Testis (tissue), 3 donors: ENCODE results near the gene PLEKHG4B. TPM values are rescaled to one million over a fixed set of nuclear protein-coding genes. Genes with fewer than 3 reads are reported as not detected.
"Not testable (repeated sequence)": the region's sequence is repeated elsewhere in the genome, so short reads cannot be mapped to it uniquely, and the experiment has no call there.

Source experiments
- DNase-seq: peaks from one replicate; pipeline ENCODE4 v3.0.0-alpha.2; 2019
- H3K27ac ChIP-seq, 2 donors: fragments of 200-600 bp; sonication (generic); one replicate each; pipeline ENCODE4 v1.5.1; 2019
- H3K27me3 ChIP-seq: fragments of 200-600 bp; sonication (generic); one replicate; pipeline ENCODE4 v1.5.1; 2019
- H3K36me3 ChIP-seq: fragments of 200-600 bp; sonication (generic); one replicate; pipeline ENCODE4 v1.5.1; 2017; ENCODE audit warnings: low read depth; ENCODE audit errors: missing control alignments
- H3K4me1 ChIP-seq: fragments of 200-600 bp; sonication (generic); one replicate; pipeline ENCODE4 v1.5.1; 2019
- H3K4me3 ChIP-seq, 2 donors: fragments of 200-600 bp; sonication (generic); one replicate each; pipeline ENCODE4 v1.5.1; 2017 to 2019
- H3K9me3 ChIP-seq: fragments of 200-600 bp; sonication (generic); one replicate; pipeline ENCODE4 v1.5.1; 2017
- CTCF ChIP-seq, 3 experiments: fragments of 450-650 bp in 2 of 3; fragments of 200-600 bp in 1 of 3; sonication (generic) in 1 of 3; IDR thresholded peaks; one replicate each; pipeline ENCODE4 v1.5.1; 2016 to 2019; ENCODE audit warnings: antibody characterized with exemption in 3 of 3, mild to moderate bottlenecking in 2 of 3, moderate library complexity in 1 of 3
- POLR2A ChIP-seq: fragments of 450-650 bp; IDR thresholded peaks from one replicate; pipeline ENCODE4 v1.6.1; 2017; ENCODE audit warnings: antibody characterized with exemption, mild to moderate bottlenecking, moderate library complexity
- WGBS, 2 donors: methylation state at CpG; one replicate each; pipeline ENCODE4 v1.1.5; 2018; 5-methylcytosine and 5-hydroxymethylcytosine counted together
- intact Hi-C: fragments of 100-400 bp; cut with DNase I; formaldehyde crosslinking; loops from one replicate; pipeline ENCODE4 v1.15.1; 2023; ENCODE audit warnings: low total_unique reads
- polyA plus RNA-seq: library from polyadenylated mRNA; stranded (reverse); fragments of 350-450 nt; fragmentation: Illumina TruSeq; extraction: RNeasy Lipid Tissue Mini Kit (QIAGEN cat#74804); gene quantifications from one replicate; pipeline ENCODE4 v1.2.3, GENCODE V29; 2014; ENCODE audit warnings: low read depth, low replicate concordance; ENCODE audit not compliant: insufficient read depth
- total RNA-seq, 2 donors: library from RNA; depleted of rRNA; stranded (reverse); fragments of >200 nt; gene quantifications; one replicate each; pipeline ENCODE4 v1.2.3, GENCODE V29; 2016

PLEKHG4B gene
- total and polyA plus RNA-seq, 3 donors from 2014 or later, result 3.2 to 6.9 (median 6.0) TPM

DNA sequence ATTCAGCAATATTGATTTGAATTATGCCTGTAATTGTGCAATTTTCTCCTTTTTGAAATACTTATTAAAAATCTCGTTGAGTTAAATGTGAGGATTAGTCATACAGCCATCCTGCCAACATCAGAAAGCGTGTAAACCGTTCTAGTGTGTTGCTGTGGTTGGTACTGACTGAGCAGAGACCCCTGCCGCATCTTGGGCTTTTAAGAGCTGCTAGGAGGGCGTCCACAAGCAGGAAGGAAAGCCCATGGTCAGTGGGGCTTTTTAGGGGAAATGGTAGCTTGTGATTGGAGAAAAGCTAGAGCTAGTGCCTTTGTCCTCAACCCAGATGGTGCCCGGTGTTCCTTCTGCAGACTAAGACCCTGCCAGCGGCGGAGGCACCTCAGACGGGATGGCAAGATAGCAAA is 127.5 kb downstream of the PLEKHG4B start:
- peak; percentile 40 for DNase-seq
- Histone ChIP-seq H3K4me1 (peaks cover 4% of the 10 kb centered on the region), H3K9me3 (no peaks in the 10 kb centered on the region), H3K4me3 (peak overlapping the region; percentile 92 to 97), H3K36me3 (no peaks in the 10 kb centered on the region), H3K27ac (peak overlapping the region; percentile 29 to 89), H3K27me3 (no peaks in the 10 kb centered on the region)
- 7 to 13% methylated on average over 9 of the region's 9 CpGs for WGBS, 2 donors
- TF ChIP-seq POLR2A, result no peak
- no peak for TF ChIP-seq CTCF (IDR thresholded peaks at IDR 0.05)
- intact Hi-C loops, result no loop called here

- intact Hi-C loops, result no loop called here
- peaks cover 4% of the 10 kb centered on the region for H3K4me1 ChIP-seq
Measured at GRCh38 chr5:219991-220390, 128.0 kb downstream of the PLEKHG4B start.

DNA sequence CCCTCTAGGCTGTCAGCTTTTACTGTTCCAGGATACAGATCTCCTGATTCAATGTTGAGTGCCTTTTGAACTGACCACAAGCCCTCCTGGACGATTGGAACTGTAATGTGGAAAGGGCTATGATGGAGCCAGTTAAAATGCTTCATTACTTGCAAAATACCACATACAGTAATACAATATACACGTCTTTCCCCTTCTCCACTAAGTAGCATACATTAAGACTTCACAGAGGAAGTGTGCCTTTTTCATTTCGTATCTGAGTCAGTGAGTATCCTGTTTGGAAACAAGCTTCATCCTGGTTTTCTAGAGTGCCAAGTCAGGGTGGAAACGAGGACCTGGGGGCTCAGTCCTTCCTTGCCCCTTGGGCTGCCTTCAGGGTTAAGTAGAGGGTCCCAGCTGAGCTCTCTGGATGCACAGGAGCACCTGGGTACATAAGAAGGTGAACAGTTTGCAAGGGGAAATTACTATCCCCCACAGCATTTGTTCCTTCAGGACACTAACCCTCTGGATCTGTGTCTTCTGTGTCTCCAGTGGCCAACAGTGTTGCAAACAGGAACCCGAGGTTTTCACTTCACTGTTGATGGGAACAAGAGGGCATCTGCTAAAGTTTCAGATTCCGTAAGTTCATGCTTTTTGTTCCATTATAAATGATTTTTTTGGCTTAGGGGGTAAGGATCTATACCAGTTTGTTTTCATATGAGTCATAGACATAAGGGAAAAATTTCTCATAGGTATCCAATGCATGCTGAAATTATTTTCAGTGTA is 131.2 kb downstream of the PLEKHG4B start:
- H3K4me3 ChIP-seq, H3K27me3 ChIP-seq, H3K36me3 ChIP-seq, H3K9me3 ChIP-seq, H3K27ac ChIP-seq, intact Hi-C loops, H3K4me1 ChIP-seq, DNase-seq: not testable (repeated sequence)
- 69 to 72% methylated on average over 6 of the region's 6 CpGs for WGBS, 2 donors

More at GRCh38 chr5:219991-220390, 128.0 kb downstream of the PLEKHG4B start:
- Histone ChIP-seq H3K27me3 (no peaks in the 10 kb centered on the region), H3K36me3 (no peaks in the 10 kb centered on the region), H3K9me3 (no peaks in the 10 kb centered on the region), H3K4me3 (peak overlapping the region; percentile 92 to 97), H3K27ac (peak overlapping the region; percentile 29 to 89)
- TF ChIP-seq POLR2A, result no peak
- WGBS, 2 donors, result 17 to 29% methylated on average over 4 of the region's 4 CpGs
- DNase-seq, result no peak

DNA sequence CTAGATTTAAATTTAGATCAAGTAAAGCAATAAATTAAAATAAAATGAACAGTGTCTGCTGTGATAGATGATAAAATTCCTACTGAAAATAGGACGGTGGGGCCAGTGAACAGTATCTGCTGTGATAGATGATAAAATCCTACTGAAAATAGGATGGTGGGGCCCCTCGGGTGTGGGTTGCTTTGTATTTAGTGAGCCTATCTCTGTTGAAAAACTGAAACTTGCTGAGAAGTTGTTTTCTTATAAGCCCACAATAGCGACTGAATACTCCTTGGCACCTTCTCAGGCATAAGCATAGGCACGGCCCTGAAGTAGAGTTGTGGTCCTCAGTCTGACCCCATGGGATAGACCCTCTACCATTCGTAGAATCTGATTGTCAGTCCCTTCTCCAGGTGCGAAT is 131.8 kb downstream of the PLEKHG4B start:
- 77 to 82% methylated on average over 6 of the region's 6 CpGs for WGBS, 2 donors
- intact Hi-C loops, result no loop called here
- DNase-seq, result no peak

DNA sequence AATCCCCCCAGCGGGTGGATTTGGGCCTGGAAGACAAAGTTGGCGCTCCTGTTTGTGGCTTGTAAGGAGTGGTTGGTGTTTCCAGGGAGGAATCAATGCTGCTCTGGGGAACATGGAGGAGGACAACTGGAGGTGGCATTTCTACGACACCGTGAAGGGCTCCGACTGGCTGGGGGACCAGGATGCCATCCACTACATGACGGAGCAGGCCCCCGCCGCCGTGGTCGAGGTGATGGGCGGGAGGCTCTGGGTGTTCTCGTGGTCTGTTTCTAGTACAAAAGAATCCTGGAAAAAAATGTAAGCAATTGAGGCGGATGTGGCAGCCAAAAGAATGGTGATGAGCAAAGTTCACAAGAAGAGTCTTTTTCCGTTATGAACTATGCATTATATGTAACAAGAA is 133.4 kb downstream of the PLEKHG4B start:
- no peaks in the 10 kb centered on the region for H3K36me3 ChIP-seq
- no peaks in the 10 kb centered on the region for H3K27me3 ChIP-seq
- H3K9me3 ChIP-seq, result no peaks in the 10 kb centered on the region
- TF ChIP-seq CTCF (IDR thresholded peaks at IDR 0.05) (no peak), POLR2A (no peak)
- no peak overlapping the region for H3K4me3 ChIP-seq
- DNase-seq, result no peak
- H3K27ac ChIP-seq, result no peak overlapping the region
- WGBS, 2 donors, result 96 to 98% methylated on average over 14 of the region's 14 CpGs
- intact Hi-C loops, result no loop called here
- H3K4me1 ChIP-seq, result no peaks in the 10 kb centered on the region

More for the DNA sequence above, 131.8 kb downstream of the PLEKHG4B start:
- Histone ChIP-seq H3K27ac (no peak overlapping the region), H3K4me1 (peaks cover 4% of the 10 kb centered on the region), H3K36me3 (no peaks in the 10 kb centered on the region), H3K4me3 (no peak overlapping the region), H3K27me3 (no peaks in the 10 kb centered on the region), H3K9me3 (no peaks in the 10 kb centered on the region)
- TF ChIP-seq CTCF (IDR thresholded peaks at IDR 0.05) (no peak), POLR2A (no peak)

- WGBS, 2 donors, result 97 to 98% methylated on average over 13 to 17 of the region's 17 CpGs
- H3K36me3 ChIP-seq, DNase-seq, H3K4me1 ChIP-seq, H3K9me3 ChIP-seq, H3K27ac ChIP-seq, H3K27me3 ChIP-seq, H3K4me3 ChIP-seq, intact Hi-C loops: not testable (repeated sequence)
Measured at GRCh38 chr5:227375-227774, 135.4 kb downstream of the PLEKHG4B start.
